Neural cell (in vitro differentiated cells): ENCODE measurements around the gene LPP. TPM values are rescaled to one million over a fixed set of nuclear protein-coding genes. Genes with fewer than 3 reads are reported as not detected.

Experiments used
- H2AFZ ChIP-seq: fragments of 200-600, 300-800 bp; sonication (generic), shearing (Covaris generic); 2 replicates; pipeline ENCODE4 v1.6.0; 2014; ENCODE audit warnings: low read depth, mild to moderate bottlenecking, antibody characterized with exemption, low read length, moderate library complexity
- H3F3A ChIP-seq: fragments of 200-600 bp; shearing (Covaris generic); 2 replicates; pipeline ENCODE4 v1.6.1; 2016; ENCODE audit warnings: mild to moderate bottlenecking, moderate library complexity, mixed read lengths, antibody characterized with exemption, low read length; ENCODE audit not compliant: insufficient read depth, poor library complexity, severe bottlenecking
- H3K27ac ChIP-seq: fragments of 200-600, 300-800 bp; sonication (generic), shearing (Covaris generic); 2 replicates; pipeline ENCODE4 v1.5.1; 2014; ENCODE audit warnings: mild to moderate bottlenecking, low read length, moderate library complexity
- H3K27me3 ChIP-seq: fragments of 300-800, 200-600 bp; sonication (generic), shearing (Covaris generic); 2 replicates; pipeline ENCODE4 v1.6.0; 2014; ENCODE audit warnings: mild to moderate bottlenecking, low read depth, low read length, moderate library complexity; ENCODE audit not compliant: insufficient read depth
- H3K36me3 ChIP-seq: fragments of 300-800, 200-600 bp; sonication (generic), shearing (Covaris generic); 2 replicates; pipeline ENCODE4 v1.5.1; 2014; ENCODE audit warnings: mild to moderate bottlenecking, antibody characterized with exemption, low read length, moderate library complexity; ENCODE audit not compliant: insufficient read depth
- H3K4me2 ChIP-seq: fragments of 300-800, 200-600 bp; sonication (generic), shearing (Covaris generic); 2 replicates; pipeline ENCODE4 v1.6.0; 2014; ENCODE audit warnings: mild to moderate bottlenecking, low read length
- H3K4me3 ChIP-seq: fragments of 300-800, 200-600 bp; sonication (generic), shearing (Covaris generic); 2 replicates; pipeline ENCODE4 v1.5.1; 2014; ENCODE audit warnings: mild to moderate bottlenecking, low read length, moderate library complexity
- H3K79me2 ChIP-seq: fragments of 200-600 bp; shearing (Covaris generic); replicated peaks from 2 replicates; pipeline ENCODE4 v1.6.0; 2014; ENCODE audit warnings: mild to moderate bottlenecking, low read length, moderate library complexity; ENCODE audit not compliant: insufficient read depth
- H3K9ac ChIP-seq: fragments of 300-800, 200-600 bp; sonication (generic), shearing (Covaris generic); 2 replicates; pipeline ENCODE4 v1.6.1; 2016; ENCODE audit warnings: mild to moderate bottlenecking, low read length, mixed read lengths
- H3K9me2 ChIP-seq: fragments of 200-600 bp; shearing (Covaris generic); 2 replicates; pipeline ENCODE4 v1.6.1; 2016; ENCODE audit warnings: mild to moderate bottlenecking, low read length, mixed read lengths; ENCODE audit not compliant: insufficient read depth
- H3K9me3 ChIP-seq: fragments of 200-600, 300-800 bp; sonication (generic), shearing (Covaris generic); 2 replicates; pipeline ENCODE4 v1.6.1; 2016; ENCODE audit warnings: mild to moderate bottlenecking, mixed run types, low read length, moderate library complexity, mixed read lengths
- H4K20me1 ChIP-seq: fragments of 200-600 bp; shearing (Covaris generic); 2 replicates; pipeline ENCODE4 v1.6.1; 2016; ENCODE audit warnings: mild to moderate bottlenecking, mixed run types; ENCODE audit not compliant: insufficient read depth
- EP300 ChIP-seq: fragments of 450-650 bp; conservative IDR thresholded peaks from 2 replicates; pipeline ENCODE4 v1.6.1; 2014; ENCODE audit warnings: antibody characterized with exemption, mild to moderate bottlenecking, moderate library complexity; ENCODE audit not compliant: poor library complexity, severe bottlenecking
- EZH2 ChIP-seq: fragments of 200-600, 300-800 bp; shearing (Covaris generic), sonication (generic); IDR thresholded peaks from 2 replicates; pipeline ENCODE4 v1.6.1; 2014; ENCODE audit warnings: antibody characterized with exemption, low read length, borderline replicate concordance, mild to moderate bottlenecking; ENCODE audit not compliant: insufficient read depth, poor library complexity, severe bottlenecking
- MXI1 ChIP-seq: fragments of 450-650 bp; conservative IDR thresholded peaks from 2 replicates; pipeline ENCODE4 v1.6.1; 2014; ENCODE audit warnings: antibody characterized with exemption, mild to moderate bottlenecking; ENCODE audit not compliant: poor library complexity, severe bottlenecking
- POLR2AphosphoS5 ChIP-seq: IDR thresholded peaks from 2 replicates; pipeline ENCODE4 v1.6.1; 2012
- RAD21 ChIP-seq: fragments of 450-650 bp; conservative IDR thresholded peaks from 2 replicates; pipeline ENCODE4 v1.6.1; 2014; ENCODE audit warnings: antibody characterized with exemption, mild to moderate bottlenecking, moderate library complexity
- SMC3 ChIP-seq: fragments of 450-650 bp; conservative IDR thresholded peaks from 2 replicates; pipeline ENCODE4 v1.6.1; 2014; ENCODE audit warnings: antibody characterized with exemption, mild to moderate bottlenecking, moderate library complexity; ENCODE audit not compliant: poor library complexity
- TAF1 ChIP-seq: IDR thresholded peaks from 2 replicates; pipeline ENCODE4 v1.6.1; 2012; ENCODE audit warnings: low read depth
- polyA plus RNA-seq: library from polyadenylated mRNA; depleted of rRNA; stranded (reverse); fragments of >200 nt; gene quantifications from 2 replicates; pipeline ENCODE4 v1.2.3, GENCODE V29; 2014
- TF ChIP-seq, protein P1 (sequence below): fragments of 450-650 bp; IDR thresholded peaks from 2 replicates; pipeline ENCODE4 v1.5.1; 2014; ENCODE audit warnings: antibody characterized with exemption, mild to moderate bottlenecking, moderate library complexity; ENCODE audit not compliant: poor library complexity, severe bottlenecking
- TF ChIP-seq, protein P2 (sequence below): IDR thresholded peaks from 2 replicates; pipeline ENCODE4 v1.6.1; 2012; ENCODE audit warnings: borderline replicate concordance

The LPP gene
- polyA plus RNA-seq, 1 donor from 2014 or later: 3.0 TPM

DNA sequence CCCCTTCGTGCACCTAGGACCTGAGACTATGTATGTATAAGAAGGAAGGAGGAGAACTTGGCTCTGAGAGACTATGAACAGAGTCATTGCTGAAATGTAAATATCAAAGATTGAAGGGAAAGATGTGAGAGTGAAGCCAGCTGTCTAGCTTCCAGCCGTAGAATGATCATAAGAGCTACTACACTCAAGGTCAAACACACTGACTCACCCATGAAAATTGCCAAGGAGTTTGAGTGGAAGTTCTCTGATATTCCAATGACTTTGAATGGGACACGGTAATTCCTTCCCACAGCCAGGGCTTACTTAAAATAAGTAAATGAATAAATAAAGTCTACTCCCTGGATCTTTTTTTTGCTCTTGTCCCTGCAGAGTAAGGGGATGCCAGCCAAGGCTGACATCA, 618.9 kb downstream of the LPP start:
- Histone ChIP-seq H3K36me3 (no peaks in the 10 kb centered on the region), H3K9ac (no peak overlapping the region), H3F3A (no peaks in the 10 kb centered on the region), H3K79me2 (no peaks in the 10 kb centered on the region), H3K9me2 (no peaks in the 10 kb centered on the region), H3K9me3 (no peaks in the 10 kb centered on the region), H3K27me3 (no peaks in the 10 kb centered on the region), H3K4me2 (no peak overlapping the region), H3K27ac (no peak overlapping the region), H2AFZ (no peak overlapping the region), H4K20me1 (no peaks in the 10 kb centered on the region), H3K4me3 (no peak overlapping the region)
- TF ChIP-seq RAD21: no peak

- Histone ChIP-seq H3K4me3 (no peak overlapping the region), H3K4me2 (no peak overlapping the region), H2AFZ (no peak overlapping the region), H4K20me1 (no peaks in the 10 kb centered on the region), H3F3A (no peaks in the 10 kb centered on the region), H3K9me3 (no peaks in the 10 kb centered on the region), H3K36me3 (no peaks in the 10 kb centered on the region), H3K9me2 (no peaks in the 10 kb centered on the region), H3K27me3 (no peaks in the 10 kb centered on the region), H3K79me2 (no peaks in the 10 kb centered on the region), H3K9ac (no peak overlapping the region), H3K27ac (no peak overlapping the region)
- TF ChIP-seq, protein P1, sequence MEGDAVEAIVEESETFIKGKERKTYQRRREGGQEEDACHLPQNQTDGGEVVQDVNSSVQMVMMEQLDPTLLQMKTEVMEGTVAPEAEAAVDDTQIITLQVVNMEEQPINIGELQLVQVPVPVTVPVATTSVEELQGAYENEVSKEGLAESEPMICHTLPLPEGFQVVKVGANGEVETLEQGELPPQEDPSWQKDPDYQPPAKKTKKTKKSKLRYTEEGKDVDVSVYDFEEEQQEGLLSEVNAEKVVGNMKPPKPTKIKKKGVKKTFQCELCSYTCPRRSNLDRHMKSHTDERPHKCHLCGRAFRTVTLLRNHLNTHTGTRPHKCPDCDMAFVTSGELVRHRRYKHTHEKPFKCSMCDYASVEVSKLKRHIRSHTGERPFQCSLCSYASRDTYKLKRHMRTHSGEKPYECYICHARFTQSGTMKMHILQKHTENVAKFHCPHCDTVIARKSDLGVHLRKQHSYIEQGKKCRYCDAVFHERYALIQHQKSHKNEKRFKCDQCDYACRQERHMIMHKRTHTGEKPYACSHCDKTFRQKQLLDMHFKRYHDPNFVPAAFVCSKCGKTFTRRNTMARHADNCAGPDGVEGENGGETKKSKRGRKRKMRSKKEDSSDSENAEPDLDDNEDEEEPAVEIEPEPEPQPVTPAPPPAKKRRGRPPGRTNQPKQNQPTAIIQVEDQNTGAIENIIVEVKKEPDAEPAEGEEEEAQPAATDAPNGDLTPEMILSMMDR: no peak
- TF ChIP-seq, protein P2, sequence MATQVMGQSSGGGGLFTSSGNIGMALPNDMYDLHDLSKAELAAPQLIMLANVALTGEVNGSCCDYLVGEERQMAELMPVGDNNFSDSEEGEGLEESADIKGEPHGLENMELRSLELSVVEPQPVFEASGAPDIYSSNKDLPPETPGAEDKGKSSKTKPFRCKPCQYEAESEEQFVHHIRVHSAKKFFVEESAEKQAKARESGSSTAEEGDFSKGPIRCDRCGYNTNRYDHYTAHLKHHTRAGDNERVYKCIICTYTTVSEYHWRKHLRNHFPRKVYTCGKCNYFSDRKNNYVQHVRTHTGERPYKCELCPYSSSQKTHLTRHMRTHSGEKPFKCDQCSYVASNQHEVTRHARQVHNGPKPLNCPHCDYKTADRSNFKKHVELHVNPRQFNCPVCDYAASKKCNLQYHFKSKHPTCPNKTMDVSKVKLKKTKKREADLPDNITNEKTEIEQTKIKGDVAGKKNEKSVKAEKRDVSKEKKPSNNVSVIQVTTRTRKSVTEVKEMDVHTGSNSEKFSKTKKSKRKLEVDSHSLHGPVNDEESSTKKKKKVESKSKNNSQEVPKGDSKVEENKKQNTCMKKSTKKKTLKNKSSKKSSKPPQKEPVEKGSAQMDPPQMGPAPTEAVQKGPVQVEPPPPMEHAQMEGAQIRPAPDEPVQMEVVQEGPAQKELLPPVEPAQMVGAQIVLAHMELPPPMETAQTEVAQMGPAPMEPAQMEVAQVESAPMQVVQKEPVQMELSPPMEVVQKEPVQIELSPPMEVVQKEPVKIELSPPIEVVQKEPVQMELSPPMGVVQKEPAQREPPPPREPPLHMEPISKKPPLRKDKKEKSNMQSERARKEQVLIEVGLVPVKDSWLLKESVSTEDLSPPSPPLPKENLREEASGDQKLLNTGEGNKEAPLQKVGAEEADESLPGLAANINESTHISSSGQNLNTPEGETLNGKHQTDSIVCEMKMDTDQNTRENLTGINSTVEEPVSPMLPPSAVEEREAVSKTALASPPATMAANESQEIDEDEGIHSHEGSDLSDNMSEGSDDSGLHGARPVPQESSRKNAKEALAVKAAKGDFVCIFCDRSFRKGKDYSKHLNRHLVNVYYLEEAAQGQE: no peak
- no peak for TF ChIP-seq RAD21
- no peak for TF ChIP-seq SMC3
- no peak for TF ChIP-seq POLR2AphosphoS5
- TF ChIP-seq EP300: no peak
- no peak for TF ChIP-seq EZH2
- no peak for TF ChIP-seq TAF1
- TF ChIP-seq MXI1: no peak
Observed at GRCh38 chr3:188775412-188775811, 621.5 kb downstream of the LPP start.

- Histone ChIP-seq H3K27ac (no peak overlapping the region), H2AFZ (no peak overlapping the region), H3K27me3 (no peaks in the 10 kb centered on the region), H3K4me3 (no peak overlapping the region), H3F3A (no peaks in the 10 kb centered on the region), H3K36me3 (no peaks in the 10 kb centered on the region), H3K4me2 (no peak overlapping the region), H3K9me3 (no peaks in the 10 kb centered on the region), H4K20me1 (no peaks in the 10 kb centered on the region), H3K9ac (no peak overlapping the region), H3K79me2 (no peaks in the 10 kb centered on the region), H3K9me2 (no peaks in the 10 kb centered on the region)
- TF ChIP-seq SMC3: no peak
- TF ChIP-seq POLR2AphosphoS5: no peak
- TF ChIP-seq, protein P1: no peak
- no peak for TF ChIP-seq TAF1
- TF ChIP-seq, protein P2: no peak
- no peak for TF ChIP-seq EP300
- no peak for TF ChIP-seq RAD21
- TF ChIP-seq MXI1: no peak
- no peak for TF ChIP-seq EZH2
Observed at GRCh38 chr3:188776447-188776846, 622.5 kb downstream of the LPP start.
